GM12892 (cell line): ENCODE measurements around the gene TRIM50. TPM values are rescaled to one million over a fixed set of nuclear protein-coding genes. Genes with fewer than 3 reads are reported as not detected.
"Not testable (repeated sequence)": the region's sequence is repeated elsewhere in the genome, so short reads cannot be mapped to it uniquely, and the experiment has no call there.

Source experiments
- DNase-seq: peaks from one replicate; pipeline ENCODE4 v3.0.0; 2011; ENCODE audit not compliant: insufficient read length
- FAIRE-seq: peaks from 2 replicates; lab custom pipeline; 2011; peaks lifted over from hg19 to GRCh38; lab: Jason Lieb, UNC
- POLR2A ChIP-seq: IDR thresholded peaks from 2 replicates; pipeline ENCODE4 v1.6.1; 2011; ENCODE audit warnings: low read depth, low read length, control low read depth
- POLR2AphosphoS5 ChIP-seq: IDR thresholded peaks from 2 replicates; pipeline ENCODE4 v1.6.1; 2011; ENCODE audit warnings: low read depth, low read length, control low read depth
- TAF1 ChIP-seq: IDR thresholded peaks from 2 replicates; pipeline ENCODE4 v1.6.1; 2011; ENCODE audit warnings: low read depth, mild to moderate bottlenecking, control low read depth, low read length, borderline replicate concordance
- polyA plus RNA-seq: library from polyadenylated mRNA; unstranded; fragments of >200 nt; gene quantifications from one replicate; pipeline ENCODE4 v1.2.1, GENCODE V29; 2012; ENCODE audit warnings: missing spikeins, inconsistent platforms; ENCODE audit not compliant: missing spikeins

The TRIM50 gene
- not detected for polyA plus RNA-seq

GRCh38 chr7:73327922-73328321, at the start of gene TRIM50, which contains the start of gene FKBP6:
TRIM50 (minus strand) TSS chr7:73328082; CDS start chr7:73324787, 3,295 bp downstream.
FKBP6 (plus strand) TSS chr7:73328161; CDS start chr7:73328429, 268 bp downstream.
- DNase-seq, FAIRE-seq: not testable (repeated sequence)

- FAIRE-seq (no peak), DNase-seq (no peak)
- TF ChIP-seq TAF1 = no peak
Observed at GRCh38 chr7:73376671-73377412, 49.0 kb upstream of the TRIM50 start.

- not testable (repeated sequence) for FAIRE-seq, DNase-seq
Observed at GRCh38 chr7:73376262-73376661, 48.4 kb upstream of the TRIM50 start.

GRCh38 chr7:73373741-73374140, 45.9 kb upstream of the TRIM50 start:
- no peak for DNase-seq
- FAIRE-seq = no peak
- TF ChIP-seq POLR2AphosphoS5 (no peak), TAF1 (no peak), POLR2A (no peak)

- FAIRE-seq = no peak
- no peak for TF ChIP-seq POLR2A
- no peak for TF ChIP-seq TAF1
- no peak for TF ChIP-seq POLR2AphosphoS5
- no peak for DNase-seq
Observed at GRCh38 chr7:73369622-73370021, 41.7 kb upstream of the TRIM50 start.

- DNase-seq (no peak), FAIRE-seq (no peak)
- TF ChIP-seq POLR2AphosphoS5 = no peak
- no peak for TF ChIP-seq POLR2A
Observed at GRCh38 chr7:73369009-73369408, 41.1 kb upstream of the TRIM50 start.

- FAIRE-seq (no peak), DNase-seq (no peak)
- TF ChIP-seq TAF1 (no peak), POLR2AphosphoS5 (no peak), POLR2A (no peak)
Observed at GRCh38 chr7:73366990-73367389, 39.1 kb upstream of the TRIM50 start.

GRCh38 chr7:73366127-73366526, 38.2 kb upstream of the TRIM50 start:
- no peak for DNase-seq

GRCh38 chr7:73364006-73364728, 36.3 kb upstream of the TRIM50 start:
- FAIRE-seq = no peak
- TF ChIP-seq POLR2A (no peak), TAF1 (no peak), POLR2AphosphoS5 (no peak)
- no peak for DNase-seq

More at GRCh38 chr7:73366127-73366526, 38.2 kb upstream of the TRIM50 start:
- no peak for TF ChIP-seq POLR2AphosphoS5
- no peak for TF ChIP-seq TAF1
- TF ChIP-seq POLR2A = no peak
- FAIRE-seq = no peak

GRCh38 chr7:73363225-73364005, 35.5 kb upstream of the TRIM50 start:
- FAIRE-seq = no peak
- DNase-seq = no peak
- TF ChIP-seq POLR2A = no peak

- FAIRE-seq, DNase-seq: not testable (repeated sequence)
Observed at GRCh38 chr7:73360590-73360989, 32.7 kb upstream of the TRIM50 start.

GRCh38 chr7:73359746-73360375, 32.0 kb upstream of the TRIM50 start:
- TF ChIP-seq TAF1 (no peak), POLR2AphosphoS5 (no peak), POLR2A (no peak)
- no peak for FAIRE-seq
- no peak for DNase-seq
